Fibroblast of the aortic adventitia (primary cell): ENCODE measurements around the gene KCNA3. TPM values are rescaled to one million over a fixed set of nuclear protein-coding genes. Genes with fewer than 3 reads are reported as not detected.

Source experiments
- DNase-seq: peaks from one replicate; pipeline ENCODE4 v3.0.0-alpha.2; 2010; ENCODE audit warnings: low read depth
- H3K4me3 ChIP-seq: 2 replicates; pipeline ENCODE4 v1.5.1; 2011; ENCODE audit warnings: low read depth, mild to moderate bottlenecking, control low read depth, low read length, moderate library complexity
- total RNA-seq: library from RNA; depleted of rRNA; stranded (reverse); fragments of >200 nt; gene quantifications from 2 replicates; pipeline ENCODE4 v1.2.3, GENCODE V29; 2012; ENCODE audit warnings: low replicate concordance
- TF ChIP-seq, protein P1 (sequence below): IDR thresholded peaks from 2 replicates; pipeline ENCODE4 v1.5.1; 2011; ENCODE audit warnings: mild to moderate bottlenecking, low read length, control low read depth, inconsistent platforms; ENCODE audit not compliant: insufficient read depth

Gene KCNA3
- total RNA-seq, 1 donor = under 0.01 TPM

DNA sequence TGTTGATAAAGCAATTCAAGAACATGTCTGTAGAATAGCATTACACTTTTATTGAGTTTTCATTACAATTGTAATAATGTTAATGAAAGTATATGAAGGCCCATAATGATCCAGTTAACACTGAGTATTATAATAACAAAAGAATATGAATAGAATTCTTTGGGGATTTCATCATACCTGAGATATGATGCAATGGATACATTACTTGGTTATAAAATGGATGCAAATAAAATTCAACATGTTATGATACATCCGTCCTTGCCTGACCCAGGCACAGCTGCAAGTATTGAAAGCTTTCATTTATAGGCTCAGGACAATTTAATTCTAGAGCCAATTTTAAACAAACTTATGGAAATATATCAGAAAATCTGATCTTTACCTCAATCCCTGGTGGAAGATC lies 8.2 kb upstream of the KCNA3 start:
- DNase-seq = no peak
- TF ChIP-seq, protein P1, sequence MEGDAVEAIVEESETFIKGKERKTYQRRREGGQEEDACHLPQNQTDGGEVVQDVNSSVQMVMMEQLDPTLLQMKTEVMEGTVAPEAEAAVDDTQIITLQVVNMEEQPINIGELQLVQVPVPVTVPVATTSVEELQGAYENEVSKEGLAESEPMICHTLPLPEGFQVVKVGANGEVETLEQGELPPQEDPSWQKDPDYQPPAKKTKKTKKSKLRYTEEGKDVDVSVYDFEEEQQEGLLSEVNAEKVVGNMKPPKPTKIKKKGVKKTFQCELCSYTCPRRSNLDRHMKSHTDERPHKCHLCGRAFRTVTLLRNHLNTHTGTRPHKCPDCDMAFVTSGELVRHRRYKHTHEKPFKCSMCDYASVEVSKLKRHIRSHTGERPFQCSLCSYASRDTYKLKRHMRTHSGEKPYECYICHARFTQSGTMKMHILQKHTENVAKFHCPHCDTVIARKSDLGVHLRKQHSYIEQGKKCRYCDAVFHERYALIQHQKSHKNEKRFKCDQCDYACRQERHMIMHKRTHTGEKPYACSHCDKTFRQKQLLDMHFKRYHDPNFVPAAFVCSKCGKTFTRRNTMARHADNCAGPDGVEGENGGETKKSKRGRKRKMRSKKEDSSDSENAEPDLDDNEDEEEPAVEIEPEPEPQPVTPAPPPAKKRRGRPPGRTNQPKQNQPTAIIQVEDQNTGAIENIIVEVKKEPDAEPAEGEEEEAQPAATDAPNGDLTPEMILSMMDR = no peak
- H3K4me3 ChIP-seq = no peak overlapping the region

DNA sequence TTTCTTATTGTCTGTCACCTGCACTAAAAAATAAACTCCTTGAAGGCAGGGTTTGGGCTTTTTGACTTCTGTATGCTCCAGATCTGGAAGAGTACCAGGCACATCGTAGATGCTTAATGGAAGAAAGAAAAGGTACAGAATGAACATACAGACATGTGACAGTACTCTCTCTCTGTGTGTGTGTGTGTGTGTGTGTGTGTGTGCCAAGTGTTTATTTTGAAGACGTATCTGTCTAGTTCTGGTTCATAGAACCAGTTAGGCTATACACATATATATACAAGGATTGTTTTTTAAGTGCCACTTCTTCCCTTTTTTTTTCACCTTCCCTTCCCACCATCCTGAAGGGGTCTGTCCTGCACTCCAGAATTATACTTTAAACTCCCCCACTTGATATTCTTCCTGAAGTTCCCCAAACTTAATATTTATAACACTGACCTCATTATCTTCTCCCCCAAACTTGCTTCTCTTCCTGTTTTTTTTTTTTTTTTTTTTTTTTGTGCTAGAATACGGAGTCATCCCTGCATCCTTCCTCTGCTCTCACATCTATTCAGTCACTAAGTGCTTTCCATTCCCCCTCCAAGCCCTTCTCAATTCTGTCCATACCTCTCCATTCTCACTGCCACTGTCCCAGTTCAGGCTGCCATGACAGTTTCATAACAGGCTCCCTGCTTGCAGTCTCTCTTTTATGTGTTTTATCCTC lies 5.4 kb upstream of the KCNA3 start:
- TF ChIP-seq, protein P1 = no peak
- no peak for DNase-seq
- H3K4me3 ChIP-seq = no peak overlapping the region

DNA sequence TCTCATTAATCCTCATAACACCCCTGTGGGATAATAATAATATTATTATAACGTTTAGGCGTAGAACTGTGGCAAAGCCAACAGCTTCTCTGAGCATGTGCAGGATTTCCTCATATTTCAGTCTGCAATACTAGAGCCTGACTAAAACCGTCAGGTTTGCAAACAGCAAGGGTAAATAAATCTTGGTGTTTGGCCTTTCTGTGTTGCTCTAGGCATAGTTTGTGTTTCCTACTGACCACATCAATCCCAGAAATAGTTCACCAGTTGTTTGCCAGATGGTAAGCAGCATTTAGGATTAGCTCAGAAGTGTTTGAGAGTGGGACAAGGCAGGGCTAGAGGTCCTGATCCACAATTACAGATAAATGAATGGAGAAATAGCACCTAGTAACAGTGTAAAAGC lies 2.8 kb upstream of the KCNA3 start:
- TF ChIP-seq, protein P1 = no peak
- no peak overlapping the region for H3K4me3 ChIP-seq
- DNase-seq = no peak

DNA sequence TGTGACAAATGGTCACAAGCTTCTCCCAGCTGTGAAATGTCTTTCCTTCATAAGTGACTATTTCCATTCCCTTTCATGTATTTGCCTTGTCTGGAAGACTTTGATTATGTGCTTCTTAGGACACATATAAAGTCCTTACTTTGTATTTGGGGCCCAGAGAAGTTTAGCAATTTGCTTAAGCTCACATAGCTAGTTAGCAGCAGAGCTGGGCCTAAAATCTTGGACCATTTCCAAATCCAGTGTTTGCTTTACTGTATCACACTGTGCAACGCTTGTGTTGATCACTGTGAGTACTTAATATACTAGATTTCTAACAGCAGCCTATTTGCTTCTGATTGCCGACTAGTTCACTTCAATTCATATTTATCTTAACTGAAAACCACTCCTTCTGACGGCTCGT lies 2.2 kb upstream of the KCNA3 start:
- no peak for DNase-seq
- H3K4me3 ChIP-seq = no peak overlapping the region
- TF ChIP-seq, protein P1 = no peak

DNA sequence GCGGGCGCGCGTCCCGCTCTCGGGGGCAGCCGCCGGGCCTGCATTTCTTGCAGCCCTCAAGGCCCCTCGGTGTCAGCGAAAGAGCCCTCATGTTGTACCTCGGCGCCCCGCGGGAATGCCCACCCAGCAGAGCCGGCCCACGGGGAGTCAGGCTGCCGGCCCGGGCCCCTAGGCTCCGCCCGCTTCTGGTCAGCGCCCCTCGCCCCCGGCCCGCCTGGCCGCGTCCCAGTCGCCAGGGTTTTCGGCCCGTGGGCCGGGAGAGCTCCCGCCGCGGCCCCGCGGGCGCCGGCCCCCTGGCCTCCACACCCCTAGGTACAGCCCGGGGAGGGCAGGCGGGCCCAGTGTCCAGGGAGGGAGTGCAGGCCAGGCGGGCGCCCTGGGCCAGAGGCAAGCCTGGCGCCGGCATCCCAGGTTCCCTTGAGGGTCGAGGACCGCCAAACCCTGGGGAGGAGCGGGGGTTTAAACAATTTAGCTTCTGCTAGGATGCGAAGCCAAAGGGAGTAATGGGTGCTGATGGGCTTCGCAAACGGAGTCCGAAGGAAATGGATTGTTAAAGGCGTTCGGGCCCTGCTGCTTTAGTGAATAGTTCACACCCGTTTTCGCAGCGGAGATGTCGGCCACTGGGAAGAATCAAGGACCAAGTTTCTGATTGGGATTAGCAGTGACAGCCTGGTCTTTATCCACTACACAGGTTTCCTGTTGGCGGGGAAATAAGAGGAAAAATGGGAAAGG lies 486 bp upstream of the KCNA3 start:
- H3K4me3 ChIP-seq = no peak overlapping the region
- no peak for DNase-seq
- TF ChIP-seq, protein P1 = no peak

DNA sequence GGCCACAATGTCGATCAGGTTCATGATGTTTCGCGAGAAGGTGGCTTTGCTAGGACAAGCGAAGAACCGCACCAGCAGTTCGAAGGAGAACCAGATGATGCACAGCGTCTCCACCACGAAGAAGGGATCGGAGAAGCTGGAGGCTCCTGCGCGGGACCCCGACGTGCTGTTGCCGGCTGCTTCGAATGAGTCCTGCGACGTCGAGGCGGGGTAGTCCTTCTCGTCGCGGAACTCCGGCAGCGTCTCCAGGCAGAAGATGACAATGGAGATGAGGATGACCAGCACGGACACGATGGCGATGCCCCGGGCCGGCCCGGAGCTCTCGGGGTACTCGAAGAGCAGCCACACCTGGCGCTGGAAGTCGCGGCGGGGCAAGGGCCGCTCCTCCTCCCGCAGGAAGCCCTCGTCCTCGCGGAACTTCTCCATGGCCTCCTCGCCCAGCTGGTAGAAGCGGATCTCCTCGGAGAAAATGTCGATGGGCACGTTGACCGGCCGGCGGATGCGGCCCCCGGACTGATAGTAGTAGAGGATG lies 869 bp downstream of the KCNA3 start:
- TF ChIP-seq, protein P1 = no peak
- H3K4me3 ChIP-seq = no peak overlapping the region
- DNase-seq = no peak
